ENCODE measurements around the gene CPE. TPM values are rescaled to one million over a fixed set of nuclear protein-coding genes. Genes with fewer than 3 reads are reported as not detected.

CPE gene
- total RNA-seq, 1 donor from 2014 or later: 24.0 TPM

DNA sequence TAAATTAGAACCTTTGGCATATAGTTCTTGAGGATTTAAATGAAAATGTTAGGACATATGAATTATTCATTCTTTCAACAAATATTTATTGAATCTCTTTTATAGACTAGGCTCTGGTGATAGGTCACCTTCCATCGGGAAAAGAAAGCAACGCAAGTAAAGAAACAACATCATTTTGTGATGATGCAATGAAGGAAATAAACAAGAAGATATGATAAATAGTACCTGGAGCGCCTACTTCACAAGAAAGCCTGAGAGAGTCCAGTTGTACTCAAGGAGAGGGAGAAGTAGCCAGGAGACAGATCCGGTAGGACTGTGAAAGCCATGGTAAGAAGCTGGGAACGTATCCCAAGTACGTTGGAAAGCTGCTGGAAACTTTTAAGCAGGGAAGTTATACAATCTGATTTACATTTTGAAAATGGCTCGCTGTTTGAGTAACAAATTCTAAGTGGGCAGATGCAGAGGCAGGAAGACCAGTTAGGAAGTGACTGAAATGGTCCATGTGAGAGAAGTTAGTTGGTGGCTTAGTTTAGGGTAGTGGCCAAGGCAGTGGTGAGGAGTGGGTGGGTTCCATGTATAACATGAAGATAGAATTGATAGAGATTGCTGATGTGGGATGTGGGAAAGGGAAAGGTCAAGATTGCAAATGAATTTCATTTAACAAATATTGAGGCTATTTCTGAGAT, 17.7 kb upstream of the CPE start:
- no peak for DNase-seq (ENCODE audit: low read depth)
- TF ChIP-seq, protein P1, sequence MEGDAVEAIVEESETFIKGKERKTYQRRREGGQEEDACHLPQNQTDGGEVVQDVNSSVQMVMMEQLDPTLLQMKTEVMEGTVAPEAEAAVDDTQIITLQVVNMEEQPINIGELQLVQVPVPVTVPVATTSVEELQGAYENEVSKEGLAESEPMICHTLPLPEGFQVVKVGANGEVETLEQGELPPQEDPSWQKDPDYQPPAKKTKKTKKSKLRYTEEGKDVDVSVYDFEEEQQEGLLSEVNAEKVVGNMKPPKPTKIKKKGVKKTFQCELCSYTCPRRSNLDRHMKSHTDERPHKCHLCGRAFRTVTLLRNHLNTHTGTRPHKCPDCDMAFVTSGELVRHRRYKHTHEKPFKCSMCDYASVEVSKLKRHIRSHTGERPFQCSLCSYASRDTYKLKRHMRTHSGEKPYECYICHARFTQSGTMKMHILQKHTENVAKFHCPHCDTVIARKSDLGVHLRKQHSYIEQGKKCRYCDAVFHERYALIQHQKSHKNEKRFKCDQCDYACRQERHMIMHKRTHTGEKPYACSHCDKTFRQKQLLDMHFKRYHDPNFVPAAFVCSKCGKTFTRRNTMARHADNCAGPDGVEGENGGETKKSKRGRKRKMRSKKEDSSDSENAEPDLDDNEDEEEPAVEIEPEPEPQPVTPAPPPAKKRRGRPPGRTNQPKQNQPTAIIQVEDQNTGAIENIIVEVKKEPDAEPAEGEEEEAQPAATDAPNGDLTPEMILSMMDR (IDR thresholded peaks at IDR 0.05; ENCODE audit: insufficient read depth, low read length, severe bottlenecking): no peak
- no peaks in the 10 kb centered on the region for H3K27me3 ChIP-seq (ENCODE audit: control insufficient read depth, insufficient read depth, low read length)
- H3K4me3 ChIP-seq (ENCODE audit: low read depth, low read length): no peak overlapping the region
- no peak for FAIRE-seq
- no peaks in the 10 kb centered on the region for H3K36me3 ChIP-seq (ENCODE audit: control insufficient read depth, insufficient read depth, low read length)

DNA sequence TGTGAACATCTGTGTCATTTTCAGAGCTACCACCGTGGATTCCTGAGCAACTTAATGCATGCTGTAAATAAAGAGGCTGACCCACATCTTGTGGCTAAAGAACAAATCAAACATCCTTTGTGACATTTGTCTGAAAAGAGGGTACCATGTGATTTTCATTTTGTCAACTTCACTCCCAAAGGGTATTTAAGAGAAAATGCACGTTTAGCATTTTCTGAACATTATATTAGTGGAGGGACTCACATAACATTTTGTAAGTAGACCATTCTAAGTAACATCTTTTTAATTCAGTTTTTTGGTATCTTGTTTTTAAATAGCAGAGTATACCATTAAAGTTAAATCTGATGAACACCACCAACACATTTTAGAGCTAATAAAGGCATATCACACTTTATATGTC, 17.0 kb upstream of the CPE start:
- FAIRE-seq (no peak), DNase-seq (ENCODE audit: low read depth) (no peak)
- TF ChIP-seq, protein P1 (IDR thresholded peaks at IDR 0.05; ENCODE audit: insufficient read depth, low read length, severe bottlenecking): no peak
- H3K4me3 ChIP-seq (ENCODE audit: low read depth, low read length): no peak overlapping the region
- H3K36me3 ChIP-seq (ENCODE audit: control insufficient read depth, insufficient read depth, low read length): no peaks in the 10 kb centered on the region
- H3K27me3 ChIP-seq (ENCODE audit: control insufficient read depth, insufficient read depth, low read length): no peaks in the 10 kb centered on the region

DNA sequence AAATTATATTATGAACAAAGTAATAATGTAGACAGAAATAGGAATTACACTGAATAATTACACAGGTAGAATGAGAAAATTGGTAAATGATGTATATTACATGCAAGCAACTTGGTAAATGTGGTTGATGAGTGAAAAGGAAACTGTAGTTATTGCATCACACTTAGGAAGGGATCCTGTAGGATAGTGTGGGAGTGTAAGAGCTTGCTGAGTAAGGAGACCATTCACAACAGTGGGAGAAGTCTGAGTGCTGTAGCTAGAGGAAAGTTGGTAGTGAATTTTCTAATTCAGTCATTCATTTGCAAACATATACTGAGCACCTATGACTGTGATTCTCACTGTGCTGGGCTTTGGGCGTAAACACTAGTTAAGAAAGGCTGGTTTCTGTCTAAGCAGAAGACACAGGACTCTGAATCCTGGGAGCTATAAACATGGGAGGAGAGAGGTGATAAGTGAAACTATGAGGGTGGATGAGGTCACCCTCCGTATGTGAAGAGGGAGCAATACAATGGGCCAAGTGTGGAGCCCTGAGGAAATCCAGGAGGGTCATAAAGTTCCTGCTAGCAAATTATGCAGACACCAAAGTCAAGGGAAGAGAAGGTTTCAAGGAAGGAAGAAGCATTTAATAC, 14.2 kb upstream of the CPE start:
- Histone ChIP-seq H3K27me3 (ENCODE audit: control insufficient read depth, insufficient read depth, low read length) (no peaks in the 10 kb centered on the region), H3K36me3 (ENCODE audit: control insufficient read depth, insufficient read depth, low read length) (no peaks in the 10 kb centered on the region), H3K4me3 (ENCODE audit: low read depth, low read length) (no peak overlapping the region)
- DNase-seq (ENCODE audit: low read depth) (peak; percentile 88), FAIRE-seq (no peak)
- TF ChIP-seq, protein P1 (IDR thresholded peaks at IDR 0.05; ENCODE audit: insufficient read depth, low read length, severe bottlenecking): no peak

DNA sequence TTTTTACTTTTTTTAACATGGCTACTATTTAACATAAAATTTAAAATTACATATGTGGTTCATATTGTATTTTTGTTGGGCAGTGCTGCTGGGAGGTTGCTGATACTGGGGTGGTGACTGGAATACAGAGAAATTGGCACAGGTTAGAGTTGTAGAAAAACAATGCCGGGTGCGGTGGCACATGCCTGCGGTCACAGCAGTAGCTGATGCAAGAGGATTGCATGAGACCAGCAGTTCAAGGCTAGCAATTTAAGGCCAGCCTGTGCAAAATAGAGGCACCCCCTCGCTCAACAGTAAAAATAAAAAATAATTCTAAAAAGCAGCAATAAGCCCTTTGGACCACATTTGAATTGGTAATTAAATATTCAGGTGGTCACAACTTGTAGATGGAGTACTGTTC, 11.8 kb upstream of the CPE start:
- TF ChIP-seq, protein P1 (IDR thresholded peaks at IDR 0.05; ENCODE audit: insufficient read depth, low read length, severe bottlenecking): no peak
- Histone ChIP-seq H3K4me3 (ENCODE audit: low read depth, low read length) (no peak overlapping the region), H3K27me3 (ENCODE audit: control insufficient read depth, insufficient read depth, low read length) (no peaks in the 10 kb centered on the region), H3K36me3 (ENCODE audit: control insufficient read depth, insufficient read depth, low read length) (no peaks in the 10 kb centered on the region)
- no peak for DNase-seq (ENCODE audit: low read depth)
- FAIRE-seq: no peak

DNA sequence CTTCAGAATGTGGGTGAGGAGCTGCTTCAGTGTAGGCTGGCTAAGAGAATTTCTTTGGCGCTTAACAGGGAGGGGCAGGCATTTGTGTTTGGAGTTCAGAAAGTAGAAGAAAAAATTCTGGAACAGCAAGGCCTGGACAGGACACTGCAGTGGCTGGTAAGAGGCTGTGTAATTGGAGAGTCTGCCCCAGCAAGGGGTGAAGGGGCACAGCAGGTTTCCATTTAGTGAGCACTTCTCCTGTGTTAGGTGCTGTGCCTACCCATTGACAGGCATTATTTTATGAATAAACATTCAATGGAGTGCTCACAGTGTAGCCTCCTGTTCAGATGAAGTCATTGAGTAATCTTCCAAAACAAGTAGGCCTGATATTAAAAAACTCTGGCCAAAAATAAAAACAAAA, 10.7 kb upstream of the CPE start:
- Histone ChIP-seq H3K4me3 (ENCODE audit: low read depth, low read length) (no peak overlapping the region), H3K36me3 (ENCODE audit: control insufficient read depth, insufficient read depth, low read length) (no peaks in the 10 kb centered on the region), H3K27me3 (ENCODE audit: control insufficient read depth, insufficient read depth, low read length) (no peaks in the 10 kb centered on the region)
- no peak for DNase-seq (ENCODE audit: low read depth)
- TF ChIP-seq, protein P1 (IDR thresholded peaks at IDR 0.05; ENCODE audit: insufficient read depth, low read length, severe bottlenecking): no peak
- no peak for FAIRE-seq

Measured in bronchial epithelial cell (primary cell).